ENCODE results near the gene POLRMT.
A peak's percentile ranks its signal among the peaks of the same experiment; 100 is the strongest.

Gene POLRMT

GRCh38 chr19:577439-578392, 55.6 kb downstream of the POLRMT start:
- no peak for DNase-seq (ENCODE audit: low read depth)

- no peak for DNase-seq (ENCODE audit: low read depth)
These were observed 56.4 kb downstream of the POLRMT start for GRCh38 chr19:576768-577438.

GRCh38 chr19:575527-576506, 57.5 kb downstream of the POLRMT start:
- DNase-seq (ENCODE audit: low read depth) = no peak

DNA sequence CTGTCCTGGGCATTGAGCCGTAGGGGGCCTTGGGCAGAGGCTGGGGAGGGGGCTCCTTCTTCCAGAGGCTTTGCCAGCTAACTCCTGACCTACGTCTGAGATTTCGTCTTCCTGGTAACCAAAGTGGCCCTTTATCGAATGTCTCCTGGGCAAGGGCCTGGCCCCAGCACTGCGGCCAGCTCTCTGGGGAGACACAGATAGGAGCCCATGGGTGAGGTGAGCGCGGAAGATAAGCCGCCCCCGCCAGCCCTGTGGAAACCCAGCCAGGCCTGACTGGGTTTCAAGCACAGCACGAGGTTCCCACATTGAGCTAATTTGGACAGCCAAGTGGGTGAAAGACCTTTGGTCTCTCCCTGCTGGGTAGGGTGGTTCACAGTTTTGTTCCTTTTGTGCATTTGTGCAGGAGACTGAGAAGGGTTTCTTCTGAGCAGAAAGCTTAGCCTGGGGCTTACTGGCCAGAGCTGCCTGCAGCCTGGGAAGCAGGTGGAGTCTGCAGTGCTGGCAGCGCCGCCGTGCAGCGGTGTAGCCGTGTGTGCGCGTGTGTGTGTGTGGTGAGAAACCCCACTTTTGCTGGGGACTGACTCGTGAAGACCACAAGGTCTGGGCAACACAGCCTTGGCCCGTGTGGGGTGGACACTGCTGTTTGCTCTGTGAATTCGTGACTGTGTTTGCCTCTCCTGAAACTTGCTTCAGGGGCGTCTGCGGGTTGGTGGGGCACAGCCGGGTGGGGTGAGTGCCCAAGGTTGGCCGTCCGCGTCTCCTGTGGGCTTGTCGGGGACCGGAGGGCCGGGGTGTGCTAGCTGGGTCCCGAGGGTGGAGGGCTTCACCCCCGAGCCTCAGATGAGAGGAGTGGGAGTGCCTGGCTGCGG, 58.4 kb downstream of the POLRMT start:
- no peak for DNase-seq (ENCODE audit: low read depth)

GRCh38 chr19:573519-573825, 59.9 kb downstream of the POLRMT start:
- no peak for DNase-seq (ENCODE audit: low read depth)

DNA sequence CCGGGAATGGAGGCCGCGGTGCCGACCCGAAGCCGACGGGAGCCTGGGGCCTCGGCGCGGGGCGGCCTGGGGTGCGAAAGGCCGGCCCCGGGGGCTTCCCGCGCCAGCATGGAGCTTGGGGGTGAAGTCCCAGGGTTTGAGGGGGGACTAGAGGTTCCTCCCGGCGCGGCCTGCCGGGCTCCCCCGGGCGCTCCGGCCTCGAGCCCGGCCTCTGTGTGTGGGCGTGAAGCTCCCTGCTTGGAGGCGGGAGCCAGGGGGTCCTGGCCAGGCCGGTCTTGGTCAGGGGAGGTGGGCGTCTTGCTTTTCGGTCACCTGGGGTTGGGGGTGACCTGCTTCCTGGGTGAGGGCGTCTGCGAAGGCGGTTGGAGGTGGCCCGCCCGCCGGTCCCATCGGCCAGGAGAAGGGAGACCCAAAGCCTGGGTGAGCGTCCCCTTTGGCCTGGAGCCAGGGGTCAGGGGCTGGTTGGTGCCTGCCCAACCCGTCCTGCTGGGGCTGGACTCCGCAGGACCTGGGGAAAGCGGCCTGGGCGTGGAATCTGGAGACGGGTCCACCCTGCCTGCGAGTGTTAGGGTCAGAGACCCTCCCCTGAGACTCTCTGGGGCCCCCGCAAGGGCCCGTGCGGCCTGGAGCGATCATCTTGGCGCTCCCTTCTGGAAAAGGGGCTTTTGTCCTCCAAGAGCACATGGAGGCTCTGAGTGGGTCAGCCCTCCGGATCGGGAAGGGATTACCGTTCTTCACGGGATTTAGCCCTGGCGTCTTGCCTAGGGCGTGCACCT, 60.4 kb downstream of the POLRMT start:
- DNase-seq (ENCODE audit: low read depth) = no peak

DNA sequence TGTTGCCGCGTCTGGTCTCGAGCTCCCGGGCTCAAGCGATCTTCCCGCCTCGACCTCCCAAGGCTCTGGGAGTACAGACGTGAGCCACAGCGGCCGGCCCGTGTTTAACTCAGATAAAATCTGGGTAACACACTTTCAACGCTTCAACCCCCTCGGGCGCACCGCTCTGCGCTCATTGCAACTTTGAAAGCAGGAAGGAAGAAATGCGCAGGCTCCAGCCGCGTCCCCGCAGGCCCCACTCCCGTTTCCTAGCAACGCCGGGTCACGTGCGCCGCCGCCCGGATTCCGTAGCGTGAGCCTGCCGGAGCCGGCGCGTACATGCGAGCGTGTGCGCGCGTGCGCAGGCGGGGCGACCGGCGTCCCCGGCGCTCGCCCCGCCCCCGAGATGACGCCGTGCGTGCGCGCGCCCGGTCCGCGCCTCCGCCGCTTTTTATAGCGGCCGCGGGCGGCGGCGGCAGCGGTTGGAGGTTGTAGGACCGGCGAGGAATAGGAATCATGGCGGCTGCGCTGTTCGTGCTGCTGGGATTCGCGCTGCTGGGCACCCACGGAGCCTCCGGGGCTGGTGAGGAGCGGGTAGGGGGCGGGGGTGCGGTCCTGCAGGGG, 61.1 kb downstream of the POLRMT start, which contains the start of gene BSG:
TSS of gene BSG (plus strand) at position 457 of the 603 bp plus-strand sequence. CDS start at position 496, 39 bp downstream.
- peak; percentile 99 for DNase-seq (ENCODE audit: low read depth)

GRCh38 chr19:571566-571974, 61.8 kb downstream of the POLRMT start:
- no peak for DNase-seq (ENCODE audit: low read depth)

DNA sequence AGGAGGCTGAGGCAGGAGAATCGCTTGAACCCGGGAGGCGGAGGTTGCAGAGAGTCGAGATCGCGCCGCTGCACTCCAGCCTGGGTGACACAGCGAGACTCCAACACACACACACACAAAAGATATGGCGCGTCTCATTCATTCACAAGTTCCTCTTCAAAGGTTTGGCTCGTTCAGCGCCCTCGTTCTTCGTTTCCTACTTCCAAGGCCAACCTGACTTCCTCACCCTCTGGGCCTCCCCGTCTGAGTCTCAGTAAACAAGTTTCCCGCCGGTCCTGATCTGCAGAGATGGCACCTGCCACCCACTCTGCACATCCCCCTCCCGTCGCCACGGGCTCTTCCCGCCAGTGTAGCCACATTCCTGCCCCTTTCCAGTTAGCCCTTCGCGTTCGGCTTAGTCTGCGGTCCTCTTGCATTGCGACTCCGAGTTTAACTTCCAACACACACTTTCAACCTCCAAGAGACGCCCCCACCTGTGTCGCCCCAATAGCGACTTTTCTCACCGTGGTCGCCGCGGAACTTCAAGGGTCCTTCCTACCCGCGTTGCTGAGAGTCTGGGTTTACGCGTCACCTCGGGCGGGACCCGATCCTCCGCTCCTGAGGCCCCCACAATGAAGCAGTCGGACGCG, 62.3 kb downstream of the POLRMT start:
- peak; percentile 21 for DNase-seq (ENCODE audit: low read depth)

- DNase-seq (ENCODE audit: low read depth) = no peak
These were observed 63.1 kb downstream of the POLRMT start for GRCh38 chr19:570251-570686.

- DNase-seq (ENCODE audit: low read depth) = no peak
These were observed 65.9 kb downstream of the POLRMT start for GRCh38 chr19:567296-567900.

All from stimulated activated CD8-positive, alpha-beta memory T cell treated with anti-CD3 and anti-CD28 coated beads, Interleukin-4, amount 100 ng/mL, for 24 hours (primary cell).